Smooth muscle cell of trachea (primary cell): ENCODE data around the gene GPR139. TPM values are rescaled to one million over a fixed set of nuclear protein-coding genes. Genes with fewer than 3 reads are reported as not detected.

Experiments used
- total RNA-seq: library from RNA; depleted of rRNA; stranded (reverse); fragments of >200 nt; gene quantifications from 2 replicates; pipeline ENCODE4 v1.2.1, GENCODE V29; 2014

The GPR139 gene
- total RNA-seq = not detected in 2 replicates

DNA sequence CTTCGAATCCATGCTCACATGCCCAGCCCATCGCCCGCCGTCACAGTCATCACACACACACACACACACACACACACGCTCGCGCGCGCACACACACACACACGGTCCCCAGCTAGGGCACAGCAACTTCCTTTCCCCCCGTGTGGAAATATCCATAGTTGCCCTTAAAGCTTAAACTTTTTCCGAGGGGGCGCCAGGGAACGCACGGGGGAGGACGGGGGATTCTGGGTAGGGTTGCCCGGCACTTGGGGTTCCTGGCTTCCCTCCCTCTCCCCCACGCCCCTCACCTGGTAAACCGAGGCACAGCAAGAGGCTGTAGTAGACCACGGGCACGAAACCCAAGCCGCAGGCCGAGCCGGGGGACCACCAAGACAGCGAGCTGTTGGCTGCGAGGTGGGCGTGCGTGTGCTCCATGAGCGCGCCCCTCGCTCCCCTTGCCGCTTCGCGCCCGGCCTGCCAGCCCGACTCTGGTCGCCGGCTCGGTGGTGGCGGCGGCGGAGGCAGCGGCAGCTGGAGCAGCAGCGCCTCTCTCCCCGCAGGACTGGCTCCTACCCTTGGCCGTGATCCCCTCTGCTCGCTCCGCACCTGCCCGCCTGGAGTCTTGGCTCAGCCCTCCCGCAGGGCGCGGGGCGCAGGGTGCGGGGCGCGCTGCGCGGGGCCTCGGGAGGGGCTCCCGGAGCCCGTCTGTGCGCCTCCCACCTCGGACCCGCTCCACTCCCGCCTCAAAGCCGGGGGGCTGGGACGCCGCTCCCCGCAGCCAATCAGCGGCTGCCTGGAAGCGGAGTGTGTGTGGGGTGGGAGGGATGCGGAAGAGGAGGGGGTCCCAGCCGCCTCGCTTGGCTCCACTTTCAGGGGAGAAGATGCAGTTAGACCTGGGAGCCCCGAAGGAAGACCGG, at the start of gene GPR139:
GPR139 (minus strand) TSS at position 688 of the 896 bp plus-strand sequence; CDS start at position 414, 274 bp downstream.

Other genes with a start within 250 kb of the GPR139 start
- 4.4 and 23.3 TPM in 2 replicates for gene GPRC5B, start 189.0 kb downstream of the GPR139 start, total RNA-seq